Small intestine (tissue), 7 donors: ENCODE data around the gene POMT1. TPM values are rescaled to one million over a fixed set of nuclear protein-coding genes. Genes with fewer than 3 reads are reported as not detected.

Experiments used
- DNase-seq, 2 donors: peaks; one replicate each; pipeline versions ENCODE4 v3.0.0 to v3.0.0-alpha.2; 2013
- FAIRE-seq: peaks from 2 replicates; lab custom pipeline; 2012; peaks lifted over from hg19 to GRCh38; lab: Jason Lieb, UNC
- H3K27ac ChIP-seq, 3 donors: one replicate each; pipeline ENCODE4 v1.5.1; 2013; ENCODE audit warnings: low read length in 2 of 3, mild to moderate bottlenecking in 2 of 3, control low read depth in 1 of 3, inconsistent platforms in 1 of 3, low read depth in 1 of 3, moderate library complexity in 1 of 3
- H3K27me3 ChIP-seq, 3 donors: one replicate each; pipeline ENCODE4 v1.6.1; 2013; ENCODE audit warnings: low read length in 3 of 3, inconsistent platforms in 1 of 3; ENCODE audit not compliant: control insufficient read depth in 3 of 3, insufficient read depth in 3 of 3
- H3K36me3 ChIP-seq, 3 donors: one replicate each; pipeline ENCODE4 v1.6.1; 2013; ENCODE audit warnings: low read length in 3 of 3, inconsistent platforms in 1 of 3, low read depth in 1 of 3, mild to moderate bottlenecking in 1 of 3, moderate library complexity in 1 of 3; ENCODE audit not compliant: control insufficient read depth in 3 of 3, insufficient read depth in 2 of 3
- H3K4me1 ChIP-seq, 3 donors: one replicate each; pipeline ENCODE4 v1.6.1; 2013; ENCODE audit warnings: low read length in 2 of 3, inconsistent platforms in 1 of 3, low read depth in 1 of 3, mild to moderate bottlenecking in 1 of 3, moderate library complexity in 1 of 3; ENCODE audit not compliant: control insufficient read depth in 3 of 3, insufficient read depth in 2 of 3
- H3K4me3 ChIP-seq, 3 donors: one replicate each; pipeline ENCODE4 v1.5.1; 2013; ENCODE audit warnings: low read length in 3 of 3, control low read depth in 1 of 3, inconsistent platforms in 1 of 3, low read depth in 1 of 3, mild to moderate bottlenecking in 1 of 3, moderate library complexity in 1 of 3
- H3K9me3 ChIP-seq, 2 donors: one replicate each; pipeline ENCODE4 v1.6.1; 2013; ENCODE audit warnings: low read depth in 1 of 2, low read length in 1 of 2; ENCODE audit not compliant: control insufficient read depth in 2 of 2, insufficient read depth in 1 of 2
- WGBS, 3 donors: extraction: QIAGEN DNeasy Blood & Tissue Kit; methylation state at CpG; one replicate each; pipeline ENCODE4 v1.1.7; 2013; 5-methylcytosine and 5-hydroxymethylcytosine counted together
- polyA plus RNA-seq, 4 donors: library from polyadenylated mRNA; stranded (reverse) in 3 of 4; unstranded in 1 of 4; fragments of 200-250 nt in 3 of 4; fragments of 120-200 nt in 1 of 4; gene quantifications; one replicate each; pipeline versions ENCODE4 v1.2.1 to v1.2.3, GENCODE V29; 2013
- donor health status: healthy with polysubstance abuse.
- donor health status: control.
- donor health status: control.
- donor health status: Bipolar disorder and iron deficiency.
- donor health status: healthy.

The POMT1 gene
- polyA plus RNA-seq, 4 donors, result 15.0 to 53.2 (median 35.5) TPM

DNA sequence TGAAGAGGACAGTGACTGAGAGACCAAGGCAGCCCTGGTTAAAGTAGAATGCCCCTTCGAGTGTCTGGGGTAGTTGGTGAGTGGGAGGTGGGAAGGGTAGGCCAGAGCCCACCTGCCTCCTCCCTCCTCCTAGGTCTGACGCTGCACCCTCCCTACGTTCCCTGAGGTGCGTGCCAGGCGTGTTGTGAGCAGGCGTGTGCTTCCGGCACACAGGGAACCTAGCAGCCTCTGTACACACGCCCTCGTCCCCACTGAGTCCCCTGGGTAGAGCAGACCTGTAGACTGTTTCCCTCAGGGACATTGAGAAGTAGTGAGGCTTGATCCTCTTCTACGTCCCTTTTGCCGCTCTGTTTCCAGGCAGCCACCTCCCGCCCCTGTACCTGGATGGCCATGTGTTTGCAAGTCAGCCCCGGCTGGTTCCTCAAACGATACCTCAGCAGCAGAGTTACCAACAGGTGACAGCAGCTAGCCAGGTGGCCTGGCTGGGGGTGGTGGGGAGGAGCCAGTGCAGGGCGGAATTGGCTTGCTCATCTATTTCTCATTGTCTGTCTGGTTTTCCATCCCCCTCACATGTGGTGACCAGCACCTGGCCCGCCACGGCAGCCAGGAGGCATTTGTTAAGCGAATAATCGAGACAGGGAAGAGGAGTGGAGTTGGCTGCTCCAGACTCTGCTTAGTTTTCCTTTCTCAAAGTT lies 16.8 kb upstream of the POMT1 start:
- Histone ChIP-seq H3K4me1 (no peaks in the 10 kb centered on the region), H3K9me3 (no peaks in the 10 kb centered on the region), H3K36me3 (peaks cover 35 to 97% (median 38%) of the 10 kb centered on the region in 3 donors), H3K4me3 (no peak overlapping the region), H3K27me3 (no peaks in the 10 kb centered on the region), H3K27ac (no peak overlapping the region)
- DNase-seq (no peak), FAIRE-seq (no peak)
- WGBS, 3 donors, result 88 to 94% (median 92%) methylated on average over 17 to 19 of the region's 19 CpGs

DNA sequence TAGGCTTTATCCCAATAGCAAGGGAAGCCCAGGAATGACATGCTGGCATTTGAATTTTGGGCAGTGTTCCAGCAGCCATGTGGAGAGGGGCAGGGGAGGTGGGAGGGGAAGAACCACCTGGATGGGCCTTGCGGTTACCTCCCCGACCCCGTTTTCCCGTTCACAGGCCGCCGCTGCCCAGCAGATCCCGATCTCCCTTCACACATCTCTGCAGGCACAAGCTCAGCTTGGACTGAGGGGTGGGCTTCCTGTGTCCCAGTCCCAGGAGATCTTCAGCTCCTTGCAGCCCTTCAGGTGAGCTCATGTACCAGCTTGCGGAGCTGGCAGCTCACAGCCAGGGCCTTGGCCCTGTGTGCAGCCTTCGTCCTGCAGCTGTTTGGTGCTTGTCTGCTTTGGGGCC lies 15.7 kb upstream of the POMT1 start:
- Histone ChIP-seq H3K27me3 (no peaks in the 10 kb centered on the region), H3K27ac (no peak overlapping the region), H3K4me3 (no peak overlapping the region), H3K4me1 (no peaks in the 10 kb centered on the region), H3K9me3 (no peaks in the 10 kb centered on the region), H3K36me3 (peaks cover 42 to 98% (median 43%) of the 10 kb centered on the region in 3 donors)
- 89 to 90% (median 90%) methylated on average over 9 of the region's 9 CpGs for WGBS, 3 donors
- no peak for FAIRE-seq
- DNase-seq, result no peak

DNA sequence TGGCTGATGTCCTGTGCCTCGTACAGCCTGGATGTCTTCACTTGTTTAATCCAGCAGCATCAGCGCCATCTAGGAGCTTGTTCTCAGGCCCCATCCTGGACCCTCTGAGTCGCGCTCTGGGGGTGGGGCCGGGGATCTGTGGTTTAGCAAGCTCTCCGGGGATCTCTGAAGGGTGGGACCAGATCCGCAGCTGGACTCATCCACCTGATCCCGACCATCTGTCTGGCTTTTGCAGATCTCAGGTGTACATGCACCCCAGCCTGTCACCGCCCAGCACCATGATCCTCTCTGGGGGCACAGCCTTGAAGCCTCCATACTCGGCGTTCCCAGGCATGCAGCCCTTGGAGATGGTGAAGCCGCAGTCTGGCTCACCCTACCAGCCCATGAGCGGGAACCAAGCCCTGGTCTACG lies 15.1 kb upstream of the POMT1 start:
- Histone ChIP-seq H3K4me1 (no peaks in the 10 kb centered on the region), H3K9me3 (no peaks in the 10 kb centered on the region), H3K27me3 (no peaks in the 10 kb centered on the region), H3K36me3 (peaks cover 38 to 98% (median 48%) of the 10 kb centered on the region in 3 donors), H3K4me3 (no peak overlapping the region), H3K27ac (no peak overlapping the region)
- DNase-seq (no peak), FAIRE-seq (no peak)
- 83 to 91% (median 86%) methylated on average over 14 of the region's 14 CpGs for WGBS, 3 donors

GRCh38 chr9:131490514-131490913 lies 12.2 kb upstream of the POMT1 start:
- Histone ChIP-seq H3K27me3 (no peaks in the 10 kb centered on the region), H3K4me1 (no peaks in the 10 kb centered on the region), H3K9me3 (no peaks in the 10 kb centered on the region), H3K4me3 (no peak overlapping the region), H3K27ac (no peak overlapping the region), H3K36me3 (peaks cover 30 to 98% (median 59%) of the 10 kb centered on the region in 3 donors)
- no peak for FAIRE-seq
- WGBS, 3 donors, result 75 to 79% (median 77%) methylated on average over 8 of the region's 8 CpGs
- DNase-seq, result no peak

GRCh38 chr9:131491001-131491710 lies 11.6 kb upstream of the POMT1 start:
- Histone ChIP-seq H3K27ac (no peak overlapping the region), H3K36me3 (peaks cover 34 to 98% (median 61%) of the 10 kb centered on the region in 3 donors), H3K4me3 (no peak overlapping the region), H3K27me3 (no peaks in the 10 kb centered on the region), H3K9me3 (no peaks in the 10 kb centered on the region), H3K4me1 (peaks cover 0 to 3% (median 0%) of the 10 kb centered on the region in 3 donors)
- FAIRE-seq, result no peak
- DNase-seq, result no peak
- WGBS, 3 donors, result 95 to 98% (median 95%) methylated on average over 20 of the region's 20 CpGs

GRCh38 chr9:131492070-131492469 lies 10.6 kb upstream of the POMT1 start:
- FAIRE-seq, result no peak
- H3K27ac ChIP-seq, result no peak overlapping the region
- H3K27me3 ChIP-seq, result no peaks in the 10 kb centered on the region
- H3K36me3 ChIP-seq, result peaks cover 32 to 100% (median 60%) of the 10 kb centered on the region in 3 donors
- H3K4me3 ChIP-seq, result no peak overlapping the region
- WGBS, 3 donors, result 81 to 94% (median 92%) methylated on average over 6 of the region's 6 CpGs
- no peaks in the 10 kb centered on the region for H3K9me3 ChIP-seq
- DNase-seq, result no peak
- H3K4me1 ChIP-seq, result peaks cover 0 to 12% (median 0%) of the 10 kb centered on the region in 3 donors

DNA sequence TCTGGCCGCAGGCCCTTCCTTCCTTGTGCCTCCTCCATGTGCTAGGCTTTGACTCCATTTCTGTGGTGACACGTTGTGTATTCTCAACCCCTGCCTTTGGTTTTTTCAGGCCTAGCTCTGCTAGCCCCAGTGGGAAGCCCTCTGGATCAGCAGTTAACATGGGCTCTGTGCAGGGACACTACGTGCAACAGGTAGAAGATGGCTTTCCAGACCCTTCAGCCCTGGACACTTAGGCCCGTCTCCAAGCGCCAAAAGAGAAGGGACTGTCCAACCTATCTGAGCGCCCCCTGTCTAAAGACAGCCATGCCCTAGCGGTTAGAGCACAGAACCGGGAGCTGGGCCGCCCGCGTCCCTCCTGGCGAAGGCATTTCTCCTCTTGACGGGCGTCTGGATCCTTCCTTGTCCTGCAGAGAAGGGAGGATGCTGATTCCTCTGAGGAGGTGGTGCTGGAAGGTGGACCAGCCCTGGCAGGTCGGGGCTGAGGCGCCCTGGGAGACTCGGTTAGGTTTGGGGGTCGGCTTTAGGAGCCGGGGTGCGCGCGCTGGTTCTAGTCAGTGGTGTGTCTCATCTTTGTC lies 8.3 kb upstream of the POMT1 start:
- WGBS, 3 donors, result 94 to 96% (median 95%) methylated on average over 22 of the region's 22 CpGs
- no peak for DNase-seq
- no peaks in the 10 kb centered on the region for H3K27me3 ChIP-seq
- no peak overlapping the region for H3K27ac ChIP-seq
- H3K36me3 ChIP-seq, result peaks cover 31 to 98% (median 57%) of the 10 kb centered on the region in 3 donors
- H3K9me3 ChIP-seq, result no peaks in the 10 kb centered on the region
- FAIRE-seq, result no peak
- no peak overlapping the region for H3K4me3 ChIP-seq
- H3K4me1 ChIP-seq, result peaks cover 0 to 12% (median 0%) of the 10 kb centered on the region in 3 donors

GRCh38 chr9:131495785-131496184 lies 6.9 kb upstream of the POMT1 start:
- no peaks in the 10 kb centered on the region for H3K9me3 ChIP-seq
- FAIRE-seq, result no peak
- no peak overlapping the region for H3K27ac ChIP-seq
- no peak for DNase-seq
- H3K36me3 ChIP-seq, result peaks cover 27 to 92% (median 51%) of the 10 kb centered on the region in 3 donors
- H3K4me1 ChIP-seq, result peaks cover 0 to 12% (median 0%) of the 10 kb centered on the region in 3 donors
- WGBS, 3 donors, result 89% methylated on average over 22 of the region's 22 CpGs
- no peak overlapping the region for H3K4me3 ChIP-seq
- H3K27me3 ChIP-seq, result no peaks in the 10 kb centered on the region
